ENCODE results near the gene UBE2G1.
"Not testable (repeated sequence)": the region's sequence is repeated elsewhere in the genome, so short reads cannot be mapped to it uniquely, and the experiment has no call there.

Gene UBE2G1

GRCh38 chr17:4269915-4270314 lies 96.6 kb downstream of the UBE2G1 start:
- no peak for DNase-seq (ENCODE audit: low read depth, low spot score)
- peaks cover 4% of the 10 kb centered on the region; the same call in 1 of the 2 replicates for H3K36me3 ChIP-seq (ENCODE audit: control insufficient read depth, insufficient read depth, low read length)
- no peaks in the 10 kb centered on the region; the same call in 1 of the 2 replicates for H3K27me3 ChIP-seq (ENCODE audit: control insufficient read depth, insufficient read depth, low read length)
- WGBS (ENCODE audit: insufficient coverage, insufficient read length), result no CpG with 5 or more reads among the region's 4 CpGs
- no peaks in the 10 kb centered on the region for H3K4me1 ChIP-seq (ENCODE audit: control insufficient read depth, insufficient read depth, low read length)
- no peak overlapping the region for H3K4me3 ChIP-seq (ENCODE audit: low read length)
- no peak overlapping the region for H3K27ac ChIP-seq (ENCODE audit: low read length)
- no peaks in the 10 kb centered on the region for H3K9me3 ChIP-seq (ENCODE audit: control insufficient read depth, insufficient read depth, low read length)

- no peaks in the 10 kb centered on the region for H3K4me1 ChIP-seq (ENCODE audit: control insufficient read depth, insufficient read depth, low read length)
- no CpG with 5 or more reads among the region's 8 CpGs for WGBS (ENCODE audit: insufficient coverage, insufficient read length)
- H3K27ac ChIP-seq (ENCODE audit: low read length), result no peak overlapping the region
- no peak overlapping the region for H3K4me3 ChIP-seq (ENCODE audit: low read length)
- H3K27me3 ChIP-seq (ENCODE audit: control insufficient read depth, insufficient read depth, low read length), result no peaks in the 10 kb centered on the region
- DNase-seq (ENCODE audit: low read depth, low spot score), result no peak
- peaks cover 2% of the 10 kb centered on the region; the same call in 1 of the 2 replicates for H3K36me3 ChIP-seq (ENCODE audit: control insufficient read depth, insufficient read depth, low read length)
- H3K9me3 ChIP-seq (ENCODE audit: control insufficient read depth, insufficient read depth, low read length), result no peaks in the 10 kb centered on the region
Observed at GRCh38 chr17:4267402-4267801, 99.1 kb downstream of the UBE2G1 start.

GRCh38 chr17:4266550-4266949 lies 99.9 kb downstream of the UBE2G1 start:
- no peak overlapping the region for H3K27ac ChIP-seq (ENCODE audit: low read length)
- H3K4me1 ChIP-seq (ENCODE audit: control insufficient read depth, insufficient read depth, low read length), result no peaks in the 10 kb centered on the region
- no peaks in the 10 kb centered on the region; the same call in 1 of the 2 replicates for H3K36me3 ChIP-seq (ENCODE audit: control insufficient read depth, insufficient read depth, low read length)
- no peaks in the 10 kb centered on the region for H3K27me3 ChIP-seq (ENCODE audit: control insufficient read depth, insufficient read depth, low read length)
- no peak for DNase-seq (ENCODE audit: low read depth, low spot score)
- WGBS (ENCODE audit: insufficient coverage, insufficient read length), result no CpG with 5 or more reads among the region's 7 CpGs
- H3K9me3 ChIP-seq (ENCODE audit: control insufficient read depth, insufficient read depth, low read length), result no peaks in the 10 kb centered on the region
- H3K4me3 ChIP-seq (ENCODE audit: low read length), result no peak overlapping the region

GRCh38 chr17:4263282-4264215 lies 102.9 kb downstream of the UBE2G1 start, which contains the start of gene ANKFY1:
Gene ANKFY1 (minus strand): TSS chr17:4263979. CDS start chr17:4263941, 38 bp downstream.
- Histone ChIP-seq H3K27me3 (ENCODE audit: control insufficient read depth, insufficient read depth, low read length) (no peaks in the 10 kb centered on the region), H3K9me3 (ENCODE audit: control insufficient read depth, insufficient read depth, low read length) (no peaks in the 10 kb centered on the region), H3K4me1 (ENCODE audit: control insufficient read depth, insufficient read depth, low read length) (no peaks in the 10 kb centered on the region), H3K4me3 (ENCODE audit: low read length) (peak within 1 kb of the TSS; percentile 87), H3K27ac (ENCODE audit: low read length) (no peak within 1 kb of the TSS), H3K36me3 (ENCODE audit: control insufficient read depth, insufficient read depth, low read length) (0 out of 2 replicates have a peak, but pooled peaks cover 2% of the 10 kb centered on the region)
- no CpG with 5 or more reads among the region's 85 CpGs for WGBS (ENCODE audit: insufficient coverage, insufficient read length)
- DNase-seq (ENCODE audit: low read depth, low spot score), result peak; percentile 85

- Histone ChIP-seq H3K27ac (ENCODE audit: low read length) (no peak overlapping the region), H3K4me3 (ENCODE audit: low read length) (peak overlapping the region; percentile 87; the same call in 1 of the 2 replicates), H3K9me3 (ENCODE audit: control insufficient read depth, insufficient read depth, low read length) (no peaks in the 10 kb centered on the region), H3K36me3 (ENCODE audit: control insufficient read depth, insufficient read depth, low read length) (0 out of 2 replicates have a peak, but pooled peaks cover 2% of the 10 kb centered on the region), H3K4me1 (ENCODE audit: control insufficient read depth, insufficient read depth, low read length) (no peaks in the 10 kb centered on the region), H3K27me3 (ENCODE audit: control insufficient read depth, insufficient read depth, low read length) (no peaks in the 10 kb centered on the region)
- DNase-seq (ENCODE audit: low read depth, low spot score), result no peak
- WGBS (ENCODE audit: insufficient coverage, insufficient read length), result no CpG with 5 or more reads among the region's 8 CpGs
Observed at GRCh38 chr17:4262703-4263102, 103.8 kb downstream of the UBE2G1 start.

- Histone ChIP-seq H3K9me3 (ENCODE audit: control insufficient read depth, insufficient read depth, low read length) (no peaks in the 10 kb centered on the region), H3K27me3 (ENCODE audit: control insufficient read depth, insufficient read depth, low read length) (no peaks in the 10 kb centered on the region), H3K4me1 (ENCODE audit: control insufficient read depth, insufficient read depth, low read length) (no peaks in the 10 kb centered on the region), H3K4me3 (ENCODE audit: low read length) (no peak overlapping the region), H3K36me3 (ENCODE audit: control insufficient read depth, insufficient read depth, low read length) (0 out of 2 replicates have a peak, but pooled peaks cover 2% of the 10 kb centered on the region), H3K27ac (ENCODE audit: low read length) (no peak overlapping the region)
- no peak for DNase-seq (ENCODE audit: low read depth, low spot score)
- WGBS (ENCODE audit: insufficient coverage, insufficient read length), result no CpG with 5 or more reads among the region's 8 CpGs
Observed at GRCh38 chr17:4261452-4261851, 105.0 kb downstream of the UBE2G1 start.

- H3K4me1 ChIP-seq (ENCODE audit: control insufficient read depth, insufficient read depth, low read length), result no peaks in the 10 kb centered on the region
- H3K9me3 ChIP-seq (ENCODE audit: control insufficient read depth, insufficient read depth, low read length), result no peaks in the 10 kb centered on the region
- WGBS (ENCODE audit: insufficient coverage, insufficient read length), result no CpG with 5 or more reads among the region's 3 CpGs
- 0 out of 2 replicates have a peak, but pooled peaks cover 2% of the 10 kb centered on the region for H3K36me3 ChIP-seq (ENCODE audit: control insufficient read depth, insufficient read depth, low read length)
- no peak overlapping the region for H3K4me3 ChIP-seq (ENCODE audit: low read length)
- no peak for DNase-seq (ENCODE audit: low read depth, low spot score)
- no peak overlapping the region for H3K27ac ChIP-seq (ENCODE audit: low read length)
- no peaks in the 10 kb centered on the region for H3K27me3 ChIP-seq (ENCODE audit: control insufficient read depth, insufficient read depth, low read length)
Observed at GRCh38 chr17:4258867-4259266, 107.6 kb downstream of the UBE2G1 start.

- H3K4me3 ChIP-seq (ENCODE audit: low read length), result no peak overlapping the region
- H3K4me1 ChIP-seq (ENCODE audit: control insufficient read depth, insufficient read depth, low read length), result no peaks in the 10 kb centered on the region
- H3K27me3 ChIP-seq (ENCODE audit: control insufficient read depth, insufficient read depth, low read length), result no peaks in the 10 kb centered on the region
- H3K27ac ChIP-seq (ENCODE audit: low read length), result no peak overlapping the region
- 0 out of 2 replicates have a peak, but pooled peaks cover 2% of the 10 kb centered on the region for H3K36me3 ChIP-seq (ENCODE audit: control insufficient read depth, insufficient read depth, low read length)
- H3K9me3 ChIP-seq (ENCODE audit: control insufficient read depth, insufficient read depth, low read length), result no peaks in the 10 kb centered on the region
- no peak for DNase-seq (ENCODE audit: low read depth, low spot score)
- no CpG with 5 or more reads among the region's 2 CpGs for WGBS (ENCODE audit: insufficient coverage, insufficient read length)
Observed at GRCh38 chr17:4256952-4257351, 109.5 kb downstream of the UBE2G1 start.

- DNase-seq (ENCODE audit: low read depth, low spot score); H3K9me3 ChIP-seq (ENCODE audit: control insufficient read depth, insufficient read depth, low read length): not testable (repeated sequence)
Observed at GRCh38 chr17:4255271-4255670, 111.2 kb downstream of the UBE2G1 start.

GRCh38 chr17:4250887-4251286 lies 115.6 kb downstream of the UBE2G1 start:
- H3K4me3 ChIP-seq (ENCODE audit: low read length), result no peak overlapping the region
- no peaks in the 10 kb centered on the region for H3K36me3 ChIP-seq (ENCODE audit: control insufficient read depth, insufficient read depth, low read length)
- peaks cover 6% of the 10 kb centered on the region for H3K4me1 ChIP-seq (ENCODE audit: control insufficient read depth, insufficient read depth, low read length)
- H3K9me3 ChIP-seq (ENCODE audit: control insufficient read depth, insufficient read depth, low read length), result no peaks in the 10 kb centered on the region
- no peak overlapping the region for H3K27ac ChIP-seq (ENCODE audit: low read length)
- no peaks in the 10 kb centered on the region for H3K27me3 ChIP-seq (ENCODE audit: control insufficient read depth, insufficient read depth, low read length)
- DNase-seq (ENCODE audit: low read depth, low spot score), result no peak
- no CpG with 5 or more reads among the region's 2 CpGs for WGBS (ENCODE audit: insufficient coverage, insufficient read length)

More at GRCh38 chr17:4255271-4255670, 111.2 kb downstream of the UBE2G1 start:
- not testable (repeated sequence) for H3K36me3 ChIP-seq (ENCODE audit: control insufficient read depth, insufficient read depth, low read length); H3K4me1 ChIP-seq (ENCODE audit: control insufficient read depth, insufficient read depth, low read length); H3K4me3 ChIP-seq (ENCODE audit: low read length); H3K27ac ChIP-seq (ENCODE audit: low read length); H3K27me3 ChIP-seq (ENCODE audit: control insufficient read depth, insufficient read depth, low read length)
- no CpG with 5 or more reads among the region's 6 CpGs for WGBS (ENCODE audit: insufficient coverage, insufficient read length)
